T-helper 2 cell treated with Interferon-gamma antibody and Interleukin-4, amounts not matched to agents 5 μg/mL and 100 μg/mL, for 36 hours (primary cell): ENCODE measurements around the gene CACNA1I.
A peak's percentile ranks its signal among the peaks of the same experiment; 100 is the strongest.

Source experiments
- DNase-seq: peaks from one replicate; pipeline ENCODE4 v3.0.0; 2021; ENCODE audit warnings: low spot score
- H3K27ac Mint-ChIP-seq: one replicate; pipeline ENCODE4 v1.8.0; 2021; ENCODE audit warnings: mild to moderate bottlenecking, mixed read lengths
- H3K27me3 Mint-ChIP-seq: one replicate; pipeline ENCODE4 v1.8.0; 2021; ENCODE audit warnings: low read depth, mixed read lengths
- H3K36me3 Mint-ChIP-seq: one replicate; pipeline ENCODE4 v1.8.0; 2021; ENCODE audit warnings: low read depth, mixed read lengths
- H3K4me1 Mint-ChIP-seq: one replicate; pipeline ENCODE4 v1.8.0; 2021; ENCODE audit warnings: low read depth, mixed read lengths
- H3K4me3 Mint-ChIP-seq: one replicate; pipeline ENCODE4 v1.8.0; 2022; ENCODE audit warnings: mild to moderate bottlenecking, moderate library complexity, mixed read lengths
- H3K9me3 Mint-ChIP-seq: one replicate; pipeline ENCODE4 v1.8.0; 2021; ENCODE audit warnings: mixed read lengths

Gene CACNA1I

DNA sequence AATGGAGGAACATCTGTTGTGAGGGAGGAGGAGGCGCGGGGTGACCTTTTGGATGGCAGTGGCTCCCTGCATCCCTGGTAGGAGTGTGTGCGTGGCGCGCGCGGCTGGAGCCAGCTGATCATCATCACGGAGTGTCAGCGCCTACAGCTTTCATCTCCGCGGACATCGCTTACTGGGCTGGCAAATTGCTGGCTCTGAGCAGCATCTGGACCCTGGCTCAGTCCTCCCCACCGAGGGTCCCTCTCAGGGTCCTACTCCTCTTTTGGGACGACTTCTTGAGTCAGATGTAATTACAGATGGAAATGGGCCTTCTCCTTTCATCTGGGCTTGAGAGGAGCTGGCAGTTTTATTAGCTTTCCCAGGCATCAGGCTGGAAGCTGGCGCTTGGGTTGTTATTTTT is 85.3 kb downstream of the CACNA1I start:
- Mint-ChIP-seq H3K27ac (no peak overlapping the region), H3K4me1 (peaks cover 27% of the 10 kb centered on the region), H3K27me3 (peaks cover 2% of the 10 kb centered on the region), H3K9me3 (no peaks in the 10 kb centered on the region), H3K4me3 (no peak overlapping the region), H3K36me3 (no peaks in the 10 kb centered on the region)
- DNase-seq = no peak

DNA sequence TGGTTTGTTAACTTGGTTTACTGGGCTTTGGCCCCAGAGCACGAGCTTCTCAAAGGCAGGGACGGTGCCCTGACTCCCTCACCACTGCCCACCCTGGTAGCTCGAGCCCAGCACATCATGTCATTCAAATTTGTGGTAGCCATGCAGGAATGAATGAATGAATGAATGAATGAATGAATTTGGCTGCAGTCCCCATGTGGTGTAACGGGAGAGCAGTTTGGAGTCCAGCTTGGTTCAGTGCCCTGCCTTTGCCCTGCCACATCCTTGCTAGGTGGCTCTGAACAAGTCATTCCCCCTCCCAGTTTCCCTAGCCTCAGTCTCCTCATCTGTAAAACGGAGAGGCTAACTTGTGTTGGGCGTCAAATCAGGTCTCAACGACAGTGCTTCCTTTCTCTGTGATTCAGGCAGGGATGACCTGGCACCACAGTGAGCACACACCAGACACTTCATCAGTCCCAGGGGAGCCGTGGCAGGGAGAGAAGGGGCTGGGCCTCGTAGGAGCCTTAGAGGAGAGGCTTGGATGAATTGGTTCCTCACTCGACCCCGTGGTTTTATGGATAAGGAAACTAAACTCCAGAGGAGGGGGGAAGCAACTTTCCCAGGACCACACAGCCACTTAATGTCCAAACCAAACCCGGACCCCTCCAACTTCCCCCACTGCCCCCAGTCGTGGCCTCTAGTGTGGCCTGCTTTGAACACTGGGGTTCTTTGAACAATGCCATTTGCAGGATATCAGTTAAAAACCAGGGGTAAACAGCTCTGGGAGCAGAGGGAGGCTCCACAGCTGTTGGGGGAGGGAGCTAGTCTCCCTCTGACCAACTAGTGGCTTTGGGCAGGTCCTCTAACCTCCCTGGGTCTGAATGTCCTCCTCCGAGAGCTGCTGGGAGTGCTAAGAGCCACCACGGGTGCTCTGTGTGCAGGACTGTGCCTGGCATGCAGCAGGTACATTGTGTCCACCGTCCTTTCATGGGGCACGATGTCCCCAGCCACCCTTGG is 86.2 kb downstream of the CACNA1I start:
- Mint-ChIP-seq H3K27ac (no peak overlapping the region), H3K36me3 (peaks cover 2% of the 10 kb centered on the region), H3K9me3 (no peaks in the 10 kb centered on the region), H3K4me1 (peaks cover 34% of the 10 kb centered on the region), H3K27me3 (peaks cover 7% of the 10 kb centered on the region), H3K4me3 (no peak overlapping the region)
- no peak for DNase-seq

DNA sequence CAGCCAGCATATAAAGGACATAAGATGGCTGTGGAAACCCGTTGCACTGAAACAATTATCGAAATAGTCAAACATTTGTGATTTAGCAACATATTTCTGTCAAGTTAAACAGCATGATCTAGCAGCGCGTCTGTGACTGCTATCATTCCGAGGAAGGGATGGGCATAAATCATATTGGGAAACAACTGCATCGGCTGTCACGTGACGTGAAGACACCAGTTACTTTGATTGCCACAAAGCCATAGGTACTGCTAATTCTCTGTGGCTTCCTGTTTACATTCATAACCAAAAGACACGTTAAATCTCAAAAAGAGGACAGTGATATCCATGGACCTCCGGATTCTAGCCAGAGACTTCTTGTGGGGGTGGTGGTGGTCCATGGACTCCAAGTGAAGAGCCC is 87.8 kb downstream of the CACNA1I start:
- peaks cover 12% of the 10 kb centered on the region for H3K27me3 Mint-ChIP-seq
- H3K4me3 Mint-ChIP-seq = peak overlapping the region; percentile 82
- peak overlapping the region; percentile 73 for H3K27ac Mint-ChIP-seq
- peak; percentile 26 for DNase-seq
- no peaks in the 10 kb centered on the region for H3K9me3 Mint-ChIP-seq
- H3K36me3 Mint-ChIP-seq = peaks cover 2% of the 10 kb centered on the region
- peaks cover 42% of the 10 kb centered on the region for H3K4me1 Mint-ChIP-seq

DNA sequence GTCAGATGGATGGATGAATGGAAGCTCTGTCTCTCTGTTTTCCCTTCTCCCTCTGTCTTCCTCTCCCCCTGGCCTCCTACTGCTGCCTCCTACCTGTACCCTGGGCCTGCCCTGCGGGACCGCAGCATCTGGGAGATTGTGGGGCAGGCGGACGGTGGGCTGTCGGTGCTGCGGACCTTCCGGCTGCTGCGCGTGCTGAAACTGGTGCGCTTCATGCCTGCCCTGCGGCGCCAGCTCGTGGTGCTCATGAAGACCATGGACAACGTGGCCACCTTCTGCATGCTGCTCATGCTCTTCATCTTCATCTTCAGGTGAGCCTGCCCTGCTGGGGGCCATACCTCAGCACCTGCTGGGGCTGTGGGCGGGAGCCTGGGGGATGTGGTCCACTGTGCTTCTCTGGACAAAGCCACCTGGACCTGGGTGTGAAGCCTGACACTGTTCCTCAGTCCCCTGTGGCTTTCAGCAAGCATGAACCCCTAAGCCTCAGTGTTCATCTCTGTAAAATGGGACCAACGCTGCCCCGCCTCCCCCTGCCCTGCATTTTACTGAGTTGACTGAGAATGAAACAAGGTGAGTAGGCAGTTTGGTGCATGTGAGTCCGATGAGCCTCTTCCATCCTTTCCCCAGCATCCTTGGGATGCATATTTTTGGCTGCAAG is 88.4 kb downstream of the CACNA1I start:
- Mint-ChIP-seq H3K9me3 (no peaks in the 10 kb centered on the region), H3K27ac (peak overlapping the region; percentile 73), H3K27me3 (peaks cover 12% of the 10 kb centered on the region), H3K4me1 (peaks cover 44% of the 10 kb centered on the region), H3K4me3 (peak overlapping the region; percentile 82), H3K36me3 (peaks cover 2% of the 10 kb centered on the region)
- no peak for DNase-seq

DNA sequence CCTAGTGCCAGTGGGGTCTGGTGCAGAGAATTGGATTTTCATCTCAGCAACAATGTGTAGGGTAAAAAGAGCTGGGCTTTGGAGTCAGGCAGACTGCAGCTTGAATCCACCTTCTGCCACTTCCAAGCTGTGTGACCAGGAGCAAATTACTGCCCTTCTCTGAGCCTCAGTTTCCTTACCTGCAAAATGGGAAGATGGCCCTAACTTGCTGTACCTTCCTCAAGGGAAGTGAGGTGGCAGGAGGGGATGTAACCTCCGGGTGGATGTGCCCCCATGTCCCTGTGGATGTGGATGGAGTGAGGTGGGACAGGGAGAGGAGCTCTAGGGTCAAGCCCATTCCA is 90.9 kb downstream of the CACNA1I start:
- Mint-ChIP-seq H3K9me3 (no peaks in the 10 kb centered on the region), H3K4me3 (peak overlapping the region; percentile 64), H3K27me3 (peaks cover 13% of the 10 kb centered on the region), H3K4me1 (peaks cover 41% of the 10 kb centered on the region), H3K27ac (no peak overlapping the region), H3K36me3 (peaks cover 9% of the 10 kb centered on the region)
- no peak for DNase-seq

DNA sequence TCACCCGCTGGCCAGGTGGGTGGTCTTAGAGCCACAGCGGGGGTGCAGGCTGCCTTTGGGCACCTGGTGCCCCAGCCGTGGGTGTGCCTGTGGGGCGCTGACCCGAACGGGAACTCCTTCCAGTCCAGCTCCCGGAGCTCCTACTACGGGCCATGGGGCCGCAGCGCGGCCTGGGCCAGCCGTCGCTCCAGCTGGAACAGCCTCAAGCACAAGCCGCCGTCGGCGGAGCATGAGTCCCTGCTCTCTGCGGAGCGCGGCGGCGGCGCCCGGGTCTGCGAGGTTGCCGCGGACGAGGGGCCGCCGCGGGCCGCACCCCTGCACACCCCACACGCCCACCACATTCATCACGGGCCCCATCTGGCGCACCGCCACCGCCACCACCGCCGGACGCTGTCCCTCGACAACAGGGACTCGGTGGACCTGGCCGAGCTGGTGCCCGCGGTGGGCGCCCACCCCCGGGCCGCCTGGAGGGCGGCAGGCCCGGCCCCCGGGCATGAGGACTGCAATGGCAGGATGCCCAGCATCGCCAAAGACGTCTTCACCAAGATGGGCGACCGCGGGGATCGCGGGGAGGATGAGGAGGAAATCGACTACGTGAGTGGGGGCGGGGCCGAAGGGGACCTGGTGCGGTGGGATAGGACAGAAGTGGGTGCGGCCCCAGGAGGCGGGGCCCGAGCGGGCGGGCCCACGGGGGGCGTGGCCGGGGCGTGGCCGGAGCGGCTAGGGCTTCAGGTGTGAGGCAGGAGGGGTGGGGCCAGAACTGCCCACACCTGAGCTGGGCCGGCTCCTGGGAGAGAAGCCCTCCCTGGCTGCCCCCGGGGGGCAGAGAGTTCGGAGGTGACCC is 91.5 kb downstream of the CACNA1I start:
- peak overlapping the region; percentile 69 for H3K4me3 Mint-ChIP-seq
- H3K27ac Mint-ChIP-seq = no peak overlapping the region
- peaks cover 15% of the 10 kb centered on the region for H3K27me3 Mint-ChIP-seq
- peaks cover 41% of the 10 kb centered on the region for H3K4me1 Mint-ChIP-seq
- DNase-seq = peak; percentile 66
- no peaks in the 10 kb centered on the region for H3K9me3 Mint-ChIP-seq
- H3K36me3 Mint-ChIP-seq = peaks cover 9% of the 10 kb centered on the region

DNA sequence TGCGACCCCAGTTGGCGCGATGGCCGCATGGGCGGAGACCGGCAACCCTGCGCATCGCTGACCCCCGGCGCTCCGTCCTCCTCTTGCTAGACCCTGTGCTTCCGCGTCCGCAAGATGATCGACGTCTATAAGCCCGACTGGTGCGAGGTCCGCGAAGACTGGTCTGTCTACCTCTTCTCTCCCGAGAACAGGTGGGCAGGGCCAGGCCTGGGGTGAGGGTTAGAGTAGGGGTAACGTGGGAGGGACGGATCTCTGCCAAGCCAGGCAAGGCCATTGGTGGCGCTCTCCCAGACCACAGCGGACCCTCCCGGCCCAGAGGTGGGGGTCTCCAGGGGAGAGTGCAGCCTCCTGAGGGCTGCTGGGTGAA is 92.1 kb downstream of the CACNA1I start:
- peak overlapping the region; percentile 4 for H3K4me3 Mint-ChIP-seq
- H3K4me1 Mint-ChIP-seq = peaks cover 39% of the 10 kb centered on the region
- peaks cover 18% of the 10 kb centered on the region for H3K27me3 Mint-ChIP-seq
- H3K27ac Mint-ChIP-seq = no peak overlapping the region
- no peak for DNase-seq
- peaks cover 9% of the 10 kb centered on the region for H3K36me3 Mint-ChIP-seq
- no peaks in the 10 kb centered on the region for H3K9me3 Mint-ChIP-seq

DNA sequence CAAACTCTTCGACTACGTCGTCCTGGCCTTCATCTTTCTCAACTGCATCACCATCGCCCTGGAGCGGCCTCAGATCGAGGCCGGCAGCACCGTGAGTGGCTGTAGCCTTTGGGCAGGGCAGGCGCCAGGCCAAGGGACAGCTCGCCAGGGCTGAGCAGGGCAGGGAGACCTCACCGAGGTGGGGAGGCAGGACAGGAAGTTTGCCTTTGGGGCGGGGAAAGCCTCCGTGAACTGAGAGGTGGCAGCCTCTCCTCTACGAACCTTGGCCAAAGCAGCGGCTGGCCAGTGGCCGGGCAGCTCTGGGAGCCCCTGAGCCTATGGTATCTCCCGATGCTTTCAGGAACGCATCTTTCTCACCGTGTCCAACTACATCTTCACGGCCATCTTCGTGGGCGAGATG is 93.2 kb downstream of the CACNA1I start:
- peaks cover 11% of the 10 kb centered on the region for H3K36me3 Mint-ChIP-seq
- H3K9me3 Mint-ChIP-seq = no peaks in the 10 kb centered on the region
- H3K27me3 Mint-ChIP-seq = peaks cover 18% of the 10 kb centered on the region
- peaks cover 30% of the 10 kb centered on the region for H3K4me1 Mint-ChIP-seq
- DNase-seq = no peak
- H3K27ac Mint-ChIP-seq = no peak overlapping the region
- no peak overlapping the region for H3K4me3 Mint-ChIP-seq

DNA sequence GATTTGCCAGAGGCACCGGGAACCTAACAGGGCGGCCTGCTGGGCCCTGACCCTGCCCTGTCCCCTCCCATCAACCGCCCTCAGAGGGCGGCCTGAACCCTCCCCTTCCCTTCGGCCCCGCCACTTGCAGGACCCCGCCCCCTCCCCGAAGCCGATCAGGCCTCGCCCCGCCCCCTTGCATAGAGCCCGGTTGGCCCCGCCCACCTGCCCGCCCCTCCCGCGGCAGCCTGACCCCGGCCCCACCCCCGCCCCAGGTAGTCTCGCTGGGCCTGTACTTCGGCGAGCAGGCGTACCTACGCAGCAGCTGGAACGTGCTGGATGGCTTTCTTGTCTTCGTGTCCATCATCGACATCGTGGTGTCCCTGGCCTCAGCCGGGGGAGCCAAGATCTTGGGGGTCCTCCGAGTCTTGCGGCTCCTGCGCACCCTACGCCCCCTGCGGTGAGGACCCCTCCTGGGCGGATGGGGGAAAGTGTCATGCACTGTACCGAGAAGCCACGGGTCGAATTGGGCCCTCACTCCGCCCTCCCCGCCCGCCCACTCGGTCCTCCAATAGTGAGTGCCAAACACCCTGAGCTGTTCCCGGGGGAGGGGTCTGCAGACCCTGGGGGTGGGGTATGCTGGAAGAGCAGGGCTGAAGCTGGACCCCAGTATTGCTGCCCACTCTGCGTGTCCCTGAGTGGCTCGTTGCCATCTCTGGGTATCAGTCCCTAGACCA is 94.1 kb downstream of the CACNA1I start:
- Mint-ChIP-seq H3K4me1 (peaks cover 25% of the 10 kb centered on the region), H3K4me3 (no peak overlapping the region), H3K9me3 (no peaks in the 10 kb centered on the region), H3K27ac (no peak overlapping the region), H3K27me3 (peaks cover 18% of the 10 kb centered on the region), H3K36me3 (peaks cover 11% of the 10 kb centered on the region)
- no peak for DNase-seq

DNA sequence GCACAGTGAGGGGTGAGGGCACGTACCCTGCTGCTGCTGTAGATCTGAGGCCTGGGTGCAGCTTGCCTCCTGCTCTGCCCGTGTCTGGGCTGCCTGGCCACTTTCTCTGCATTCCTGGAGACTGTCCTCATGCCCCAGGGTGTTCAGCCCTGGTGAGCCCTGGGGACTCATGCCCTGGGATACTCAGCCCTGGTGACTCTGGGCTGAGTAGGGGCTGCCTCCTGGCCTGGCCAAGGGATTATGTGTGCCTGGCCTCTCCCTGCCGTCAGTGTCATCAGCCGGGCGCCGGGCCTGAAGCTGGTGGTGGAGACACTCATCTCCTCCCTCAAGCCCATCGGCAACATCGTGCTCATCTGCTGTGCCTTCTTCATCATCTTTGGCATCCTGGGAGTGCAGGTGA is 94.7 kb downstream of the CACNA1I start:
- Mint-ChIP-seq H3K36me3 (peaks cover 11% of the 10 kb centered on the region), H3K27ac (no peak overlapping the region), H3K4me3 (no peak overlapping the region), H3K27me3 (peaks cover 18% of the 10 kb centered on the region), H3K9me3 (no peaks in the 10 kb centered on the region), H3K4me1 (peaks cover 19% of the 10 kb centered on the region)
- no peak for DNase-seq

DNA sequence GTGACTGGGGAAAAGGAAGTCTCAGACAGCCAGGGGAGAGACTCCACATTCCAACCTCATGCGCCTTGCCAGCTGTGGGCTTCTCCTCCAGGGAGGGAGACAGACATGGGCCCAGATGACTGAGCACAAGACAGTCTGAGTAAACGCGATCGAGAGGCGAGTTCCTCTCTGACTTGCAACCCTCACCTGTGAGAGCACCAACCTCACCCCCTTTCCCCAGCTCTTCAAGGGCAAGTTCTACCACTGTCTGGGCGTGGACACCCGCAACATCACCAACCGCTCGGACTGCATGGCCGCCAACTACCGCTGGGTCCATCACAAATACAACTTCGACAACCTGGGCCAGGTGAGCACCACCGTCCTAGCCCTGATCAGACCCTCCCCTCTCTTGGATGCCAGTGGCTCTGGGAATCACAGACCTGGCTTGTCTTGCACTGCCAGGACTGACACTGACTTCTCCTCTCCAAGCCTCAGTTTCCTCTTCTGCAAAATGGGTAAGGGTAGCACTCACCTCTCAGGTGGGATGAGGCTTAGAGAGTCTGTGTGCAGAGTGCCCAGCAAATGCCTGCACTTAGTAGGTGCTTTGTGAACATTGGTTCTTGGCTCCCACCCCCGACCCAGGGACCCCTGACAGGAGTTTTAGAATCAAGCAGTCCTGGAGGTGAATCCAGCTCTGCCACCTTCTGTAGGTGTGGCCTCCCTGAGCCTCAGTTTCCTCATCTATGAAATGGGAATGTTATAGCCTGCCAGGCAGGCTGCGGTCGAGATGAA is 95.3 kb downstream of the CACNA1I start:
- Mint-ChIP-seq H3K36me3 (peaks cover 15% of the 10 kb centered on the region), H3K27ac (no peak overlapping the region), H3K4me3 (no peak overlapping the region)

DNA sequence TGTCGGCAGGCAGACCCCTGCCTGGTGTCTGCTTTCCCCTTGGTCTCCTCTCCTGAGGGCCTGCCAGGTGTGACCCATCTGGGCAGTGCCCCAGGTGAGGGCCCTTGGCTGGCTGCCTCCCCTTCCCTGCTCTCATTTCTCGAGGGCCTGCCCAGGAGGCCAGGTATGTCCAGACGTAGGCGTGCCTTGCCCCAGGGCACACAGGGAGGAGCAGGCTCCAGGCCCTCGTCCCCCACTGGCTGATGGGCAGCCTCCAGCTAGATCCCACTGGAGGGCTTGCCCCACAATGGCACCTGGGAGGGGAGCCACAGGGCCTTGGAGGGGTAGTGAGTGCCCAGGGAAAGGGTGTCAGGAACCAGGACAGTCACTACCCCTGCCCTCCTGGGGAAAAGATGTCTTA is 95.9 kb downstream of the CACNA1I start:
- peaks cover 15% of the 10 kb centered on the region for H3K27me3 Mint-ChIP-seq
- H3K4me1 Mint-ChIP-seq = peaks cover 12% of the 10 kb centered on the region
- H3K27ac Mint-ChIP-seq = no peak overlapping the region
- H3K9me3 Mint-ChIP-seq = peaks cover 10% of the 10 kb centered on the region
- DNase-seq = no peak
- peaks cover 19% of the 10 kb centered on the region for H3K36me3 Mint-ChIP-seq
- H3K4me3 Mint-ChIP-seq = no peak overlapping the region

More for the DNA sequence above, 95.3 kb downstream of the CACNA1I start:
- DNase-seq = no peak
- Mint-ChIP-seq H3K27me3 (peaks cover 18% of the 10 kb centered on the region), H3K9me3 (peaks cover 5% of the 10 kb centered on the region), H3K4me1 (peaks cover 19% of the 10 kb centered on the region)

DNA sequence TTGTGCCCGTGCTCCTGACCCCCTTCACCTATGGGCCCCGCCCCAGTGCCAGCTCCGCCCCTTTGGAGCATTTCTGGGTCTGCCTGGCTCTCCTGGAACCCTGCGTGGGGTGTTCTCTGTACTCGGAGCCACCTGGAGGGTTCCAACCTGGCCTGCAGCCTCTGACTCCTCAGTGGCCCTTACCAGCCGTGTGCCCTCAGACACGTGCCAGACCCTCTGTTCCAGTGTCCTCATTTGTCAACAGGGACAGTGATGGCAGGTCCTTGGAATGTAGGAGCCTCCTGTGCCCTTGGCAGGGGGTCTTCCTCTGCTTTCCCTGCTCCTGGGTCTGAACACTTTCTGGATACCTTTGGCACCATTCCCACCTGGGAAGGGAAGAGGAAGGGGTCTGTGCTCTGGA is 96.4 kb downstream of the CACNA1I start:
- Mint-ChIP-seq H3K4me3 (no peak overlapping the region), H3K36me3 (peaks cover 24% of the 10 kb centered on the region), H3K4me1 (peaks cover 12% of the 10 kb centered on the region), H3K9me3 (peaks cover 15% of the 10 kb centered on the region), H3K27ac (no peak overlapping the region), H3K27me3 (peaks cover 14% of the 10 kb centered on the region)
- no peak for DNase-seq
